HG03354 (cell line): ENCODE results near the gene PLXNA3.

Experiments
- ATAC-seq: cut with Tn5 transposase; IDR thresholded peaks from one replicate; pipeline ENCODE4 v1.9.1; 2021; ENCODE audit warnings: mild to moderate bottlenecking; ENCODE audit not compliant: unreplicated experiment, poor library complexity, severe bottlenecking

PLXNA3 gene

GRCh38 chrX:154472685-154473632 lies 14.9 kb downstream of the PLXNA3 start:
- no peak for ATAC-seq

- no peak for ATAC-seq
Observed at GRCh38 chrX:154473683-154474082, 15.6 kb downstream of the PLXNA3 start.

- ATAC-seq: no peak
Observed at GRCh38 chrX:154476821-154477220, 18.7 kb downstream of the PLXNA3 start.

GRCh38 chrX:154477891-154478477 lies 19.9 kb downstream of the PLXNA3 start:
- no peak for ATAC-seq

GRCh38 chrX:154478728-154479622 lies 20.9 kb downstream of the PLXNA3 start, which contains the start of gene LAGE3:
Gene LAGE3, minus strand, starts transcription at chrX:154479281. Its CDS starts 366 bp downstream, at chrX:154478915.
- ATAC-seq: peak; percentile 86

GRCh38 chrX:154481195-154481594 lies 23.1 kb downstream of the PLXNA3 start:
- ATAC-seq: no peak

- ATAC-seq: no peak
Observed at GRCh38 chrX:154481911-154482601, 24.0 kb downstream of the PLXNA3 start.

GRCh38 chrX:154482786-154483185 lies 24.7 kb downstream of the PLXNA3 start:
- no peak for ATAC-seq

- no peak for ATAC-seq
Observed at GRCh38 chrX:154483325-154483724, 25.2 kb downstream of the PLXNA3 start.

- no peak for ATAC-seq
Observed at GRCh38 chrX:154484255-154485149, 26.4 kb downstream of the PLXNA3 start.

- no peak for ATAC-seq
Observed at GRCh38 chrX:154485150-154486051, 27.3 kb downstream of the PLXNA3 start.

GRCh38 chrX:154486052-154486395 lies 27.9 kb downstream of the PLXNA3 start:
- no peak for ATAC-seq

GRCh38 chrX:154486396-154487207 lies 28.5 kb downstream of the PLXNA3 start, which contains the start of gene UBL4A:
Gene UBL4A, minus strand, starts transcription at chrX:154486615. Its CDS starts 31 bp downstream, at chrX:154486584.
- ATAC-seq: peak; percentile 27

- ATAC-seq: no peak
Observed at GRCh38 chrX:154487518-154488290, 29.6 kb downstream of the PLXNA3 start.

- ATAC-seq: no peak
Observed at GRCh38 chrX:154488336-154489075, 30.4 kb downstream of the PLXNA3 start.
